ENCODE results near the gene TMED6. TPM values are rescaled to one million over a fixed set of nuclear protein-coding genes. Genes with fewer than 3 reads are reported as not detected.

The TMED6 gene
- total RNA-seq, 1 experiment from 2014 or later, result 0.72 TPM

- Mint-ChIP-seq H3K27ac (peak overlapping the region; percentile 80; the same call in 1 of the 2 replicates), H3K4me3 (no peak overlapping the region), H3K27me3 (ENCODE audit: low read depth) (no peaks in the 10 kb centered on the region), H3K9me3 (no peaks in the 10 kb centered on the region), H3K36me3 (peaks cover 50% of the 10 kb centered on the region), H3K4me1 (no peaks in the 10 kb centered on the region)
- POLR2A ChIA-PET, result no interaction called here
- ATAC-seq, result no peak
- CTCF ChIA-PET, result no interaction called here
- TF ChIP-seq PREB (CRISPR knock-in tag; IDR thresholded peaks at IDR 0.05; ENCODE audit: borderline replicate concordance) (no peak), ZNF232 (CRISPR knock-in tag; IDR thresholded peaks at IDR 0.05) (no peak), ERG (CRISPR knock-in tag; IDR thresholded peaks at IDR 0.05) (no peak), GABPB1 (CRISPR knock-in tag; IDR thresholded peaks at IDR 0.05) (no peak), E2F1 (CRISPR knock-in tag; IDR thresholded peaks at IDR 0.05) (no peak), ZNF263 (CRISPR knock-in tag; IDR thresholded peaks at IDR 0.05; ENCODE audit: low read depth) (no peak), CREB1 (CRISPR knock-in tag; IDR thresholded peaks at IDR 0.05) (no peak), NFATC4 (CRISPR knock-in tag; IDR thresholded peaks at IDR 0.05) (no peak), ZNF416 (CRISPR knock-in tag; IDR thresholded peaks at IDR 0.05) (no peak), FOXK1 (CRISPR knock-in tag; IDR thresholded peaks at IDR 0.05) (no peak), ELF4 (CRISPR knock-in tag; IDR thresholded peaks at IDR 0.05; ENCODE audit: low read depth) (no peak), PRDM15 (CRISPR knock-in tag; IDR thresholded peaks at IDR 0.05) (no peak), IRF1 (CRISPR knock-in tag; IDR thresholded peaks at IDR 0.05) (no peak), OVOL2 (CRISPR knock-in tag; IDR thresholded peaks at IDR 0.05; ENCODE audit: borderline replicate concordance) (no peak), TCF7 (CRISPR knock-in tag; IDR thresholded peaks at IDR 0.05; ENCODE audit: low read depth) (no peak), STAT6 (CRISPR knock-in tag; conservative IDR thresholded peaks at IDR 0.05; ENCODE audit: low read depth) (no peak), ESRRA (CRISPR knock-in tag; IDR thresholded peaks at IDR 0.05; ENCODE audit: borderline replicate concordance) (no peak), SMAD4 (CRISPR knock-in tag; IDR thresholded peaks at IDR 0.05) (no peak), NR3C1 (CRISPR knock-in tag; conservative IDR thresholded peaks at IDR 0.05; ENCODE audit: low read depth) (no peak)
- DNase-seq (ENCODE audit: low spot score), result no peak
These were observed 21.4 kb upstream of the TMED6 start for GRCh38 chr16:69373019-69373418.

All from WTC11 (cell line).